PC-9 (cell line): ENCODE measurements around the gene DIP2C.

Experiments used
- CTCF ChIP-seq: fragments of 200-600 bp; sonication (generic); conservative IDR thresholded peaks from 2 replicates; pipeline ENCODE4 v1.6.1; 2017; ENCODE audit warnings: mixed run types, antibody characterized with exemption, mild to moderate bottlenecking, moderate library complexity
- EZH2 ChIP-seq: fragments of 200-600 bp; sonication (generic); IDR thresholded peaks from 2 replicates; pipeline ENCODE4 v1.8.0; 2017; ENCODE audit warnings: antibody characterized with exemption, low read depth

- TF ChIP-seq CTCF (no peak), EZH2 (no peak)
Observed at GRCh38 chr10:310976-311639, 378.4 kb downstream of the DIP2C start.
